Motor neuron (in vitro differentiated cells): ENCODE measurements around the gene ZNF488. TPM values are rescaled to one million over a fixed set of nuclear protein-coding genes. Genes with fewer than 3 reads are reported as not detected.

Source experiments
- ATAC-seq, 8 experiments: fragments of 200-7000 bp; cut with Tn5 transposase; replicated peaks in 6 of 8; 2 replicates each; pipeline ENCODE4 v1.8.0; 2021; ENCODE audit warnings: mild to moderate bottlenecking in 8 of 8, moderate library complexity in 8 of 8
- H3K27ac ChIP-seq, 2 donors: fragments of 250-450 bp; sonication (Bioruptor Pico); 2 replicates each; pipeline ENCODE4 v1.9.0; 2021; ENCODE audit warnings: antibody characterized with exemption in 2 of 2, mild to moderate bottlenecking in 2 of 2, moderate library complexity in 1 of 2
- H3K4me1 ChIP-seq, 2 donors: fragments of 250-450 bp; sonication (Bioruptor Pico); replicated peaks in 1 of 2; 2 replicates each; pipeline ENCODE4 v1.6.1; 2021; ENCODE audit warnings: antibody characterized with exemption in 2 of 2, mild to moderate bottlenecking in 2 of 2, moderate library complexity in 1 of 2
- H3K4me3 ChIP-seq, 5 donors: fragments of 250-450 bp; sonication (Bioruptor Pico); 2 replicates each; pipeline ENCODE4 v1.9.0; 2021; ENCODE audit warnings: antibody characterized with exemption in 5 of 5, mild to moderate bottlenecking in 5 of 5, moderate library complexity in 4 of 5
- WGBS, 10 experiments: fragments of 450-650 bp; shearing (Covaris generic); methylation state at CpG; one replicate each; pipeline ENCODE4 v1.0.0; 2022; 5-methylcytosine and 5-hydroxymethylcytosine counted together
- in situ Hi-C, 9 experiments: fragments of 400-800 bp; cut with MboI; loops; one replicate each; pipeline ENCODE4 v1.15.0; 2021; ENCODE audit warnings: low sequenced_read_pairs in 9 of 9, low pct_unique_long_range_greater_than_20kb in 2 of 9; ENCODE audit not compliant: unreplicated experiment in 9 of 9
- total RNA-seq, 8 experiments: library from RNA; unstranded; fragments of 300-600 nt; gene quantifications; 2 replicates each; pipeline versions ENCODE4 v1.2.3 to v1.2.4, GENCODE V29; 2022

Gene ZNF488
- total RNA-seq, 8 experiments from 2014 or later = 0.23 to 0.62 (median 0.50) TPM; not detected in 1

- peaks cover 0 to 3% of the 10 kb centered on the region in 2 donors for H3K4me1 ChIP-seq
- no peak for ATAC-seq
- WGBS, 10 experiments = 56 to 96% (median 83%) methylated on average over 1 to 3 of the region's 6 CpGs; no CpG with 5 or more reads in 4 of the 10 experiments
- in situ Hi-C loops = no loop called here
- no peak overlapping the region for H3K27ac ChIP-seq
- H3K4me3 ChIP-seq = no peak overlapping the region
These were observed 31.6 kb upstream of the ZNF488 start for GRCh38 chr10:47415520-47416304.

- no peak for ATAC-seq
- H3K27ac ChIP-seq = no peak overlapping the region
- H3K4me1 ChIP-seq = no peaks in the 10 kb centered on the region
- WGBS, 10 experiments = 75 to 100% (median 85%) methylated on average over 1 to 4 of the region's 19 CpGs; no CpG with 5 or more reads in 6 of the 10 experiments
- in situ Hi-C loops = no loop called here
- no peak overlapping the region for H3K4me3 ChIP-seq
These were observed 30.8 kb upstream of the ZNF488 start for GRCh38 chr10:47414752-47415519.

GRCh38 chr10:47414227-47414592 lies 30.1 kb upstream of the ZNF488 start:
- no peak overlapping the region for H3K4me3 ChIP-seq
- ATAC-seq = no peak
- in situ Hi-C loops = no loop called here
- no peak overlapping the region for H3K27ac ChIP-seq
- H3K4me1 ChIP-seq = no peaks in the 10 kb centered on the region
- 44 to 100% (median 60%) methylated on average over 1 to 2 of the region's 2 CpGs; no CpG with 5 or more reads in 7 of the 10 experiments for WGBS, 10 experiments

- H3K4me1 ChIP-seq = no peaks in the 10 kb centered on the region
- in situ Hi-C loops = no loop called here
- no peak overlapping the region for H3K4me3 ChIP-seq
- no peak for ATAC-seq
- 0 to 91% (median 62%) methylated on average over 1 to 7 of the region's 14 CpGs; no CpG with 5 or more reads in 2 of the 10 experiments for WGBS, 10 experiments
- no peak overlapping the region for H3K27ac ChIP-seq
These were observed 29.6 kb upstream of the ZNF488 start for GRCh38 chr10:47413531-47414226.

- ATAC-seq = no peak
- Histone ChIP-seq H3K4me3 (no peak overlapping the region), H3K4me1 (no peaks in the 10 kb centered on the region), H3K27ac (no peak overlapping the region)
- in situ Hi-C loops = no loop called here
- 10 to 100% (median 67%) methylated on average over 1 to 2 of the region's 2 CpGs; no CpG with 5 or more reads in 2 of the 10 experiments for WGBS, 10 experiments
These were observed 28.8 kb upstream of the ZNF488 start for GRCh38 chr10:47412869-47413268.

GRCh38 chr10:47412177-47412730 lies 28.2 kb upstream of the ZNF488 start:
- no peak for ATAC-seq
- 10 to 90% (median 47%) methylated on average over 1 to 4 of the region's 5 CpGs; no CpG with 5 or more reads in 4 of the 10 experiments for WGBS, 10 experiments
- Histone ChIP-seq H3K27ac (no peak overlapping the region), H3K4me1 (no peaks in the 10 kb centered on the region), H3K4me3 (no peak overlapping the region)
- in situ Hi-C loops = no loop called here

GRCh38 chr10:47410862-47411261 lies 26.8 kb upstream of the ZNF488 start:
- Histone ChIP-seq H3K4me3 (no peak overlapping the region), H3K4me1 (no peaks in the 10 kb centered on the region), H3K27ac (no peak overlapping the region)
- ATAC-seq = no peak
- 14 to 100% methylated on average over 1 to 3 of the region's 4 CpGs; no CpG with 5 or more reads in 8 of the 10 experiments for WGBS, 10 experiments
- in situ Hi-C loops = no loop called here

- no peak for ATAC-seq
- WGBS, 10 experiments = 57 to 100% (median 82%) methylated on average over 3 to 4 of the region's 4 CpGs
- no peak overlapping the region for H3K4me3 ChIP-seq
- in situ Hi-C loops = no loop called here
- no peaks in the 10 kb centered on the region for H3K4me1 ChIP-seq
- H3K27ac ChIP-seq = no peak overlapping the region
These were observed 26.2 kb upstream of the ZNF488 start for GRCh38 chr10:47410271-47410670.

GRCh38 chr10:47409866-47410256 lies 25.8 kb upstream of the ZNF488 start:
- no peak overlapping the region for H3K27ac ChIP-seq
- WGBS, 10 experiments = no CpG with 5 or more reads among the region's 3 CpGs
- H3K4me1 ChIP-seq = no peaks in the 10 kb centered on the region
- no peak overlapping the region for H3K4me3 ChIP-seq
- ATAC-seq = no peak
- in situ Hi-C loops = no loop called here

- in situ Hi-C loops = no loop called here
- H3K4me1 ChIP-seq = no peaks in the 10 kb centered on the region
- 30 to 83% (median 69%) methylated on average over 2 to 7 of the region's 15 CpGs; no CpG with 5 or more reads in 7 of the 10 experiments for WGBS, 10 experiments
- no peak overlapping the region for H3K27ac ChIP-seq
- no peak overlapping the region for H3K4me3 ChIP-seq
- peak in 5 of 8 experiments; percentile 27 to 74 (median 32) for ATAC-seq
These were observed 25.2 kb upstream of the ZNF488 start for GRCh38 chr10:47409171-47409865.

- Histone ChIP-seq H3K27ac (no peak overlapping the region), H3K4me3 (no peak overlapping the region), H3K4me1 (no peaks in the 10 kb centered on the region)
- in situ Hi-C loops = no loop called here
- 27 to 100% (median 81%) methylated on average over 1 to 6 of the region's 6 CpGs; no CpG with 5 or more reads in 3 of the 10 experiments for WGBS, 10 experiments
- no peak for ATAC-seq
These were observed 24.5 kb upstream of the ZNF488 start for GRCh38 chr10:47408606-47409005.

GRCh38 chr10:47406870-47407691 lies 23.0 kb upstream of the ZNF488 start:
- ATAC-seq = peak in 4 of 8 experiments; percentile 10 to 85 (median 83)

More at GRCh38 chr10:47406870-47407691, 23.0 kb upstream of the ZNF488 start:
- peaks cover 5 to 13% of the 10 kb centered on the region in 2 donors for H3K4me1 ChIP-seq
- no peak overlapping the region for H3K4me3 ChIP-seq
- in situ Hi-C loops = no loop called here
- no peak overlapping the region for H3K27ac ChIP-seq
- WGBS, 10 experiments = 33 to 73% (median 70%) methylated on average over 2 to 5 of the region's 9 CpGs; no CpG with 5 or more reads in 5 of the 10 experiments
